ENCODE data around the gene FGF14. TPM values are rescaled to one million over a fixed set of nuclear protein-coding genes. Genes with fewer than 3 reads are reported as not detected.

Gene FGF14
- total and polyA plus RNA-seq, 2 donors (not counting 3 experiments of a cell fraction or from before 2014, with no cell fraction given), result not detected

DNA sequence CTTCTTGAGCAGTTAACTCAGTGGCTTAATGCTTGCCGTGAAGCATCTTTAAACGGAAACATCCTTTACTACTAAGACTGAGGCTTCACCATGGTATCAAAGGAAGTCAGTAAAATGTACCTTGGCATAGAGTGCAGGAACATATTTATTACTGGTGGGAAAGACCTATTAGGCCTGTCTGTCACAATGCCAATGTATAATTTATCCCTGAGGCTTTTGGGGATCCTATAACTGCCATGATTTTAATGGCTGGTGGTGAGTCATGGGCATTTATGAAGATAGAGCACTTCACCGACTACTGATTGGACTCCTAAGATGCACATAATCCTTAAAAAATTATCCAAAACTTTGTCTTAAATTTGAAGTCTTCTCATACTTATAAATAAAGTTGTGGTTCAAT lies 79.6 kb downstream of the FGF14 start:
- no peak overlapping the region for H3K9ac ChIP-seq (replicated peaks; ENCODE audit: extremely low read depth, insufficient read depth, low read length)
- no peak overlapping the region for H2AFZ ChIP-seq (ENCODE audit: low read depth, low read length)
- no peaks in the 10 kb centered on the region for H3K79me2 ChIP-seq (ENCODE audit: control insufficient read depth, insufficient read depth, low read length)
- no peaks in the 10 kb centered on the region for H3K27me3 ChIP-seq (ENCODE audit: control insufficient read depth in 2 of 2, insufficient read depth in 2 of 2, low read length in 2 of 2)
- intact Hi-C loops (cut with micrococcal nuclease) (no loop called here), dilution Hi-C loops (cut with MboI; ENCODE audit: extremely low pct_ligation_motif_present, low sequenced_read_pairs) (no loop called here)
- H3K4me1 ChIP-seq (ENCODE audit: control insufficient read depth, extremely low read depth, insufficient read depth, low read length), result no peaks in the 10 kb centered on the region
- H3K27ac ChIP-seq (ENCODE audit: insufficient read depth, low read depth, low read length), result no peak overlapping the region
- ChIA-PET POLR2A (no interaction called here), CTCF (interaction anchor here (1.2 kb wide), 1 partner anchor 181 kb away, joined by 3 read pairs; no protein-coding TSS in a partner anchor)
- H3K4me2 ChIP-seq (ENCODE audit: insufficient read depth, low read length), result no peak overlapping the region
- FAIRE-seq, result no peak
- H3K9me3 ChIP-seq (replicated peaks; ENCODE audit: control insufficient read depth, insufficient read depth, low read length), result no peaks in the 10 kb centered on the region
- no peak overlapping the region for H3K4me3 ChIP-seq (replicated peaks in 1 of 3; ENCODE audit: insufficient read depth in 1 of 3, low read depth in 1 of 3, low read length in 3 of 3)
- H3K36me3 ChIP-seq (ENCODE audit: control insufficient read depth in 2 of 2, extremely low read depth in 1 of 2, insufficient read depth in 2 of 2, low read length in 2 of 2), result no peaks in the 10 kb centered on the region
- TF ChIP-seq MYC (IDR thresholded peaks at IDR 0.05; ENCODE audit: low read depth, low read length) (no peak), FOS (IDR thresholded peaks at IDR 0.05; ENCODE audit: borderline replicate concordance, insufficient read depth, low read length) (no peak), POLR2A (IDR thresholded peaks at IDR 0.05; ENCODE audit: low read depth, low read length) (no peak), GATA2 (IDR thresholded peaks at IDR 0.05; ENCODE audit: insufficient read depth, insufficient read length, low read depth, low read length) (no peak), POLR2AphosphoS5 (IDR thresholded peaks at IDR 0.05; ENCODE audit: insufficient read depth, low read depth, low read length) (no peak)
- TF ChIP-seq, protein P1, sequence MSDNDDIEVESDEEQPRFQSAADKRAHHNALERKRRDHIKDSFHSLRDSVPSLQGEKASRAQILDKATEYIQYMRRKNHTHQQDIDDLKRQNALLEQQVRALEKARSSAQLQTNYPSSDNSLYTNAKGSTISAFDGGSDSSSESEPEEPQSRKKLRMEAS (IDR thresholded peaks at IDR 0.05; ENCODE audit: insufficient read depth, insufficient read length), result no peak
- TF ChIP-seq, protein P2, sequence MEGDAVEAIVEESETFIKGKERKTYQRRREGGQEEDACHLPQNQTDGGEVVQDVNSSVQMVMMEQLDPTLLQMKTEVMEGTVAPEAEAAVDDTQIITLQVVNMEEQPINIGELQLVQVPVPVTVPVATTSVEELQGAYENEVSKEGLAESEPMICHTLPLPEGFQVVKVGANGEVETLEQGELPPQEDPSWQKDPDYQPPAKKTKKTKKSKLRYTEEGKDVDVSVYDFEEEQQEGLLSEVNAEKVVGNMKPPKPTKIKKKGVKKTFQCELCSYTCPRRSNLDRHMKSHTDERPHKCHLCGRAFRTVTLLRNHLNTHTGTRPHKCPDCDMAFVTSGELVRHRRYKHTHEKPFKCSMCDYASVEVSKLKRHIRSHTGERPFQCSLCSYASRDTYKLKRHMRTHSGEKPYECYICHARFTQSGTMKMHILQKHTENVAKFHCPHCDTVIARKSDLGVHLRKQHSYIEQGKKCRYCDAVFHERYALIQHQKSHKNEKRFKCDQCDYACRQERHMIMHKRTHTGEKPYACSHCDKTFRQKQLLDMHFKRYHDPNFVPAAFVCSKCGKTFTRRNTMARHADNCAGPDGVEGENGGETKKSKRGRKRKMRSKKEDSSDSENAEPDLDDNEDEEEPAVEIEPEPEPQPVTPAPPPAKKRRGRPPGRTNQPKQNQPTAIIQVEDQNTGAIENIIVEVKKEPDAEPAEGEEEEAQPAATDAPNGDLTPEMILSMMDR (IDR thresholded peaks at IDR 0.05; ENCODE audit: extremely low read depth in 1 of 2, insufficient read depth in 1 of 2, low read depth in 1 of 2, low read length in 2 of 2), result no peak
- no TSS peak for BruUV-seq (replicated peaks)
- no peak for DNase-seq (ENCODE audit: low read depth, low spot score)
- H4K20me1 ChIP-seq (replicated peaks; ENCODE audit: control insufficient read depth, extremely low read depth, insufficient read depth, low read length), result no peaks in the 10 kb centered on the region
- no peaks in the 10 kb centered on the region for H3K9me1 ChIP-seq (replicated peaks; ENCODE audit: control insufficient read depth, extremely low read depth, insufficient read depth, low read length)
